GM23338 (cell line): ENCODE data around the gene RAB3IL1. TPM values are rescaled to one million over a fixed set of nuclear protein-coding genes. Genes with fewer than 3 reads are reported as not detected.

ENCODE experiments used
- ATAC-seq: fragments of 200-7000 bp; cut with Tn5 transposase; 3 replicates; pipeline ENCODE4 v1.9.1; 2020
- DNase-seq: peaks from one replicate; pipeline ENCODE4 v3.0.0-alpha.2; 2015; ENCODE audit warnings: low spot score
- H2AFZ ChIP-seq: fragments of 200-600 bp; sonication (generic); 2 replicates; pipeline ENCODE4 v1.8.0; 2016; ENCODE audit warnings: antibody characterized with exemption, mild to moderate bottlenecking, moderate library complexity
- H3F3A ChIP-seq: fragments of 200-600 bp; sonication (generic); replicated peaks from 2 replicates; pipeline ENCODE4 v1.8.0; 2017; ENCODE audit warnings: antibody characterized with exemption, mixed run types, low read depth
- H3K27ac ChIP-seq: fragments of 200-600 bp; sonication (generic); 2 replicates; pipeline ENCODE4 v1.6.1; 2016; ENCODE audit warnings: low read depth
- H3K27me3 ChIP-seq: fragments of 200-600 bp; sonication (generic); 2 replicates; pipeline ENCODE4 v1.8.0; 2016; ENCODE audit warnings: mild to moderate bottlenecking, mixed run types, moderate library complexity; ENCODE audit not compliant: insufficient read depth
- H3K36me3 ChIP-seq: fragments of 200-600 bp; sonication (generic); 2 replicates; pipeline ENCODE4 v1.8.0; 2016; ENCODE audit warnings: mild to moderate bottlenecking; ENCODE audit not compliant: insufficient read depth
- H3K4me1 ChIP-seq: fragments of 200-600 bp; sonication (generic); 2 replicates; pipeline ENCODE4 v1.8.0; 2016; ENCODE audit warnings: mild to moderate bottlenecking, moderate library complexity; ENCODE audit not compliant: insufficient read depth
- H3K4me2 ChIP-seq: fragments of 200-600 bp; sonication (generic); 2 replicates; pipeline ENCODE4 v1.7.1; 2017; ENCODE audit warnings: mixed run types
- H3K4me3 ChIP-seq: fragments of 200-600 bp; sonication (generic); 2 replicates; pipeline ENCODE4 v1.6.1; 2016; ENCODE audit warnings: mixed run types
- H3K79me2 ChIP-seq: fragments of 200-600 bp; sonication (generic); replicated peaks from 2 replicates; pipeline ENCODE4 v1.8.0; 2017; ENCODE audit warnings: mild to moderate bottlenecking; ENCODE audit not compliant: insufficient read depth
- H3K9me2 ChIP-seq: fragments of 200-600 bp; sonication (generic); 2 replicates; pipeline ENCODE4 v1.8.0; 2017; ENCODE audit not compliant: insufficient read depth
- H4K20me1 ChIP-seq: fragments of 200-600 bp; sonication (generic); replicated peaks from 2 replicates; pipeline ENCODE4 v1.8.0; 2017; ENCODE audit warnings: mild to moderate bottlenecking; ENCODE audit not compliant: insufficient read depth
- H3K27ac Mint-ChIP-seq: 2 replicates; pipeline ENCODE4 v1.8.0; 2020; ENCODE audit warnings: inconsistent platforms, mild to moderate bottlenecking, moderate library complexity, mixed read lengths
- H3K27me3 Mint-ChIP-seq: 3 replicates; pipeline ENCODE4 v1.8.0; 2022; ENCODE audit warnings: low read depth, mild to moderate bottlenecking, moderate library complexity, mixed read lengths, inconsistent platforms; ENCODE audit not compliant: insufficient read depth, poor library complexity
- H3K36me3 Mint-ChIP-seq: 3 replicates; pipeline ENCODE4 v1.8.0; 2021; ENCODE audit warnings: low read depth, mild to moderate bottlenecking, inconsistent platforms, moderate library complexity, mixed read lengths
- H3K4me1 Mint-ChIP-seq: 3 replicates; pipeline ENCODE4 v1.8.0; 2020; ENCODE audit warnings: mild to moderate bottlenecking, inconsistent platforms, mixed read lengths
- H3K4me3 Mint-ChIP-seq: 3 replicates; pipeline ENCODE4 v1.8.0; 2021; ENCODE audit warnings: moderate library complexity, mild to moderate bottlenecking, inconsistent platforms, mixed read lengths
- H3K9me3 Mint-ChIP-seq: 3 replicates; pipeline ENCODE4 v1.8.0; 2020; ENCODE audit warnings: moderate library complexity, mild to moderate bottlenecking, inconsistent platforms, mixed read lengths
- ETS1 ChIP-seq: IDR thresholded peaks from 2 replicates; pipeline ENCODE4 v1.6.1; 2016; ENCODE audit warnings: antibody characterized with exemption
- NANOG ChIP-seq: IDR thresholded peaks from 2 replicates; pipeline ENCODE4 v1.6.1; 2016; ENCODE audit warnings: antibody characterized with exemption, borderline replicate concordance
- POLR2AphosphoS5 ChIP-seq: IDR thresholded peaks from 2 replicates; pipeline ENCODE4 v1.6.1; 2016; ENCODE audit warnings: antibody characterized with exemption, low read depth
- REST ChIP-seq: IDR thresholded peaks from one replicate; pipeline ENCODE4 v1.6.1; 2018; ENCODE audit warnings: antibody characterized with exemption; ENCODE audit not compliant: unreplicated experiment
- STAT1 ChIP-seq: IDR thresholded peaks from one replicate; pipeline ENCODE4 v1.6.1; 2016; ENCODE audit warnings: antibody characterized with exemption; ENCODE audit not compliant: unreplicated experiment
- ZNF114 ChIP-seq: fragments of 250-450 bp; sonication (Bioruptor Pico); IDR thresholded peaks from 2 replicates; pipeline ENCODE4 v1.5.0; 2020; ENCODE audit warnings: mild to moderate bottlenecking, moderate library complexity
- ZNF462 ChIP-seq: fragments of 250-450 bp; sonication (Bioruptor Pico); IDR thresholded peaks from 2 replicates; pipeline ENCODE4 v1.5.0; 2020; ENCODE audit warnings: mild to moderate bottlenecking, moderate library complexity
- polyA plus RNA-seq: library from polyadenylated mRNA; unstranded; fragments of >200 nt; fragmentation: Nextera tagmentation; extraction: Ambion mirVana; gene quantifications from 2 replicates; pipeline ENCODE4 v1.2.1, GENCODE V29; 2016
- total RNA-seq: library from RNA; depleted of rRNA; stranded (reverse); fragments of >200 nt; shearing (Covaris generic); gene quantifications from 2 replicates; pipeline ENCODE4 v1.2.3, GENCODE V29; 2014

RAB3IL1 gene
- total and polyA plus RNA-seq, 2 experiments from 2014 or later: 2.7 to 3.4 TPM

DNA sequence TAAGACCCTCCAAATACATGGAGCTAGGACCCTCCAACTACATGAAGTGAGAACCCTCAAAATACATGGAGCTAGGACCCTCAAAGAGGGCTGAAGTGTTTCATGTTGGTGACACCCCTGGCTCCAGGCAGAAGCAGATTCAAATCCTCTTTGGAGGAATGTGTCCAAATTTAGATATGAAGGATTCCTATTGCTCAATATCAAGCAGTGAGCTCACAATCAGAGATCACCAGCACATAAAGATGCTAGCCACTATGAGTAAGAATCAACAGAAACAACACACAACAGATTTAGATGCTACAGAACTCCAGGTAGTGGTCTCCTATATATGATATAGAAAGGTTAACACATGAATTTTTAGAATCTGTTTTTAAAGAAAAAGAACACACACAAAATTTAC, 11.2 kb upstream of the RAB3IL1 start:
- Histone ChIP-seq H3K79me2 (no peaks in the 10 kb centered on the region), H3K4me1 (peaks cover 12% of the 10 kb centered on the region), H3K4me3 (no peak overlapping the region), H3K36me3 (no peaks in the 10 kb centered on the region), H3K27me3 (no peaks in the 10 kb centered on the region), H2AFZ (no peak overlapping the region), H3K9me2 (no peaks in the 10 kb centered on the region), H3F3A (0 out of 2 replicates have a peak, but pooled peaks cover 4% of the 10 kb centered on the region), H4K20me1 (no peaks in the 10 kb centered on the region), H3K27ac (no peak overlapping the region), H3K4me2 (no peak overlapping the region)
- Mint-ChIP-seq H3K9me3 (peaks cover 6% of the 10 kb centered on the region), H3K27me3 (peaks cover 9% of the 10 kb centered on the region), H3K4me1 (peaks cover 28% of the 10 kb centered on the region), H3K4me3 (no peak overlapping the region), H3K27ac (no peak overlapping the region), H3K36me3 (no peaks in the 10 kb centered on the region)
- DNase-seq: no peak
- TF ChIP-seq ZNF114 (CRISPR knock-in tag): no peak
- no peak for TF ChIP-seq ETS1
- no peak for TF ChIP-seq NANOG
- TF ChIP-seq STAT1: no peak
- ATAC-seq: no peak

DNA sequence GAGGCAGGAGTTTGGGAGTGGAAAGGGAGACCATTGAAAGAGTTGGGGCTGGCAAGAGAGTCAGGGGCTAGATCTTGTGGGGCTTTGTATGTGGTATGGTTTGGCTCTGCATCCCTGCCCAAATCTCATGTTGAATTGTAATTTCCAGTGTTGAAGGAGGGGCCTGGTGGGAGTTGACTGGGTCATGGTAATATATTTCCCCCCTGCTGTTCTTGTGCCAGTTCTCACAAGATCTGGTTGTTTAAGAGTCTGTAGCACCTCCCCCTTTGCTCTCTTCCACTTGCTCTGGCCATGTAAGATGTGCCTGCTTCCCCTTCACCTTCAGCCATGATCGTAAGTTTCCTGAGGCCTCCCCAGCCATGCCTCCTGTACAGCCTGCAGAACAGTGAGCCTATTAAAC, 10.1 kb upstream of the RAB3IL1 start:
- no peaks in the 10 kb centered on the region for H3K27me3 ChIP-seq
- no peak overlapping the region for H3K27ac Mint-ChIP-seq
- TF ChIP-seq REST (no peak), NANOG (no peak), POLR2AphosphoS5 (no peak), ZNF462 (no peak)

More for the DNA sequence above, 10.1 kb upstream of the RAB3IL1 start:
- peaks cover 39% of the 10 kb centered on the region for H3K4me1 Mint-ChIP-seq
- Histone ChIP-seq H3K4me1 (peaks cover 22% of the 10 kb centered on the region), H3K36me3 (no peaks in the 10 kb centered on the region), H3K4me2 (no peak overlapping the region), H3K9me2 (no peaks in the 10 kb centered on the region), H3K27ac (no peak overlapping the region), H3K79me2 (no peaks in the 10 kb centered on the region), H4K20me1 (no peaks in the 10 kb centered on the region), H3F3A (peaks cover 8% of the 10 kb centered on the region; the same call in 1 of the 2 replicates), H3K4me3 (no peak overlapping the region), H2AFZ (0 out of 2 replicates have a peak overlapping the region, but pooled peaks have one; percentile 69)
- H3K27me3 Mint-ChIP-seq: peaks cover 10% of the 10 kb centered on the region
- H3K9me3 Mint-ChIP-seq: no peaks in the 10 kb centered on the region; the same call in 2 of the 3 replicates
- no peak overlapping the region for H3K4me3 Mint-ChIP-seq
- DNase-seq (no peak), ATAC-seq (no peak)
- no peaks in the 10 kb centered on the region for H3K36me3 Mint-ChIP-seq
